Stimulated activated CD4-positive, alpha-beta T cell treated with anti-CD3 and anti-CD28 coated beads, Interleukin-2, amount 100 ng/mL, for 48 hours (primary cell): ENCODE measurements around the gene USH1C.
A peak's percentile ranks its signal among the peaks of the same experiment; 100 is the strongest.

Source experiments
- DNase-seq, 2 donors: peaks; one replicate each; pipeline ENCODE4 v3.0.0-alpha.2; 2020

Gene USH1C

GRCh38 chr11:17543574-17544180 is 539 bp downstream of the USH1C start:
- DNase-seq, result no peak

- no peak for DNase-seq
Observed at GRCh38 chr11:17543041-17543440, 1.2 kb downstream of the USH1C start.

GRCh38 chr11:17542249-17542648 is 2.0 kb downstream of the USH1C start:
- no peak for DNase-seq

DNA sequence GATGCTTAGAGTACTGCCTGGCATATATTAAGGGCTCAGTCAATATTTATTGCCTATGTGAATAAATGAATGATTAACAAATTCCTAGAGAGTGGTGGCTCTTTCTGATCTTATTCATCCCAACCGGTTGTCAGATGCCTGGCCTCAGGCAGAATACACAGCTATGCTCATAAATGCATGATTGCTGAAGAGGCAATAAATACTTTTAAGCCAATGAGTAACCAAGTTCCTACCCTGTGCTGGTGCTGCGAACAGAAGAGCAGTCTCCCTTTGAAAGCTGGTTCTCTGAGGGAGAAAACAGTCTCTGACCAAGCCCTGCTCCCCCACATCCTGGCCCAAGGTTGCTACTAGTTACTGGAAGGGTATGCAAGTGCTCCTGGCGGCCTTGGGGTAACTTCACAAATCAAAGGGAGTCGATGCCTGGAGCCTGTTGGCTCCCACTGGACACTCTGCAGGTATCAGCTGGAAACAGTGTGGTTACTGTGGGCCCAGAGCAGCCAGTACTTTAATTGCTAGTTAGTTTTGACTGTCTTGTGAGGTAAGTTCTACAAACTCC is 2.8 kb downstream of the USH1C start:
- DNase-seq, result no peak

DNA sequence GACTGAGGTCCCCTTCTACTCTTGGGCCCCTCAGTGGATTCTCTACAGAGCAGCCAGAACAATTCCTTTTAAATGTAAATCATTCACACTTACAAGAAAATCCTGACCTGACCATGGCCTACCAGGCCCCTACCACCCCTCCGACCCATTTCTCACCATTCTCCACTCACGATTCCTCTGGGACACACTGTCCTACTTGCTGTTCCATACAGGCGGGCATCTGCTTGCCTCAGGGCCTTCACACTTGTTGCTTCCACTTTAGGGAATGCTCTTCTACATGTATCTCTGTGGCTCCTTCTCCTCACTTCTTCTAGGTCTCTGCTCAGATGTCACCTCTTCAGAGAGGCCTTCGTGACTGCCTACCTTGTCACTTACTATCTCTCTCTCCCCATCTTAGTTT is 3.4 kb downstream of the USH1C start:
- DNase-seq, result no peak

DNA sequence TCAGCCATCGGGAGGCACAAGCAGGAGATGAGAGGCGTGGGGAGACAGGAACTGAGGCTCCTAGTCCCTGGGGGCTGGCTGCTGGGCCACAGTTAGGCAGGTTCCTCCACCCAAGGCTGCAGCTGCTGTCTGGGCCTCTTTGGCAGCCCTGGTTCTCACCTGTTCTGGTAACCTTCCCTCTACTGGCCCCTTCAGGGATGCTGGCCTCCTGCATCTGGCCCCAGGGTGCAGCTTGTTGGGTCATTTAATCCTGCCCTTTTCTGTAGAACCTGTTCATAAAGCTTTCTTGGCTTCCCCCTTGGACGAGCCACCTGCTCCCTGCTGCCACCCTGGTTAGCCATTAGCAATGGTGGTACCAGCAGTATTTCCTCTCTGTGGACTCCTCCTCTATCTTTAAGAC is 5.5 kb downstream of the USH1C start:
- no peak for DNase-seq

- DNase-seq, result no peak
Observed at GRCh38 chr11:17538054-17538453, 6.2 kb downstream of the USH1C start.

DNA sequence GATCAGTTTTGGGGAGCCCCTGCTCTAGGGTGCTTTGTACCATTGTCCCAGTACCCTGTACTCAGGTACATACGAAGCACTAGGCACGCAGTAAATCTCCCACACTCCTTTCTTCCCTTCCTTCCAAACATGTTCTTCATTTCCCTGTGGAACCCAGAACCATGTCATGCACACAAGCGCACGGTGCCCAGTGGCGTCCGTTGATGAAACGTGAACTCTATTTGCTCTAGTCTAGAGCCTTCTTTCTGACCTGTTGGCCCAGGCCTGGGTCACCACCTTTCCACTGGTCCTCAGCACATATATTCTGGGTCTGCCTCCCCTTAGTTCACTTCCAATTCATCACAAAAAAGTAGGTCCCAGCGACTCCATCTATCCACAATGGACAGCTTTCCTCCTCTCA is 7.0 kb downstream of the USH1C start:
- DNase-seq, result no peak

DNA sequence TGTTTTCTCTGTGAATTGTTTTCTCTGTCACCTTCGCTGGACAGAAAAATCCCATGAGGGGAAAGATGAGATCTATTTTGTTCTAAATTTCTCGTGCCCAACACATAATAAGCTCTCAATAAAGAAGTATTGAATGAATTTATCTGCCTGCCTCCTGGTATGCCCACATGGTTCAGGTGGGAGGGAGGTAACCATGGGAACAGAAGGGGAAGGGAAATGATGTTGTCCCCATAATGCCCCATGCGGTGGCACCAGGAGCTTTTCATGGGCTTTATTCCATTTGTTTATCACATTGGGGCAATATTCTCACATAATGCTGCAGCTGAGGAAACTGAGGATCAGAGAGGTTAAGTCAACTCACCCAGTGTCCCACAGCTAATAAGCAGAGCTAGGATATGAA is 8.7 kb downstream of the USH1C start:
- no peak for DNase-seq

GRCh38 chr11:17533778-17534415 is 10.3 kb downstream of the USH1C start:
- no peak for DNase-seq

GRCh38 chr11:17533341-17533740 is 10.9 kb downstream of the USH1C start:
- no peak for DNase-seq

- DNase-seq, result no peak
Observed at GRCh38 chr11:17532784-17533183, 11.4 kb downstream of the USH1C start.

DNA sequence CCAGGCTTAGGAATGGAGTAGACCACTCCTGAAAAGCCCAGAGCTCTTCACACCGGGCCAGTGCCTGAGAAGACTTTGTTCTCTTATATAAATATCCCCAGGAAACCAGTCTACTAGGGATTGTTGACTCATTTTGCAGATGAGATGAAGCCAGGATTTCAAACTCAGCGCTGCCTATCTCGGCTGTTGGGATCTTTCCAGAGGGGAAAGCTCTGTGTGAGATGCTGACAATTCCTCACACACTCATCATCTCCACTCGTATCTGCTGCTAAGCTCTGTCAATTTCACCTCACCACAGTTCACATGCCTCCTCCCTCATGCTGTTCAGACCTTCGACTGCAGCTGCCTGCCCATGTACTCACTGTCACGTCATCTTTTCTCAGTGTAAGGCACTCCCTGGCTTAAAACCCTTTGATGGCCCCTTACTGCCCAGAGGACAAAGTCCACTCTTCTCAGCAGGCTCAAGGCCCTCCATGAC is 12.5 kb downstream of the USH1C start:
- DNase-seq, result no peak

- DNase-seq, result no peak
Observed at GRCh38 chr11:17531071-17531600, 13.1 kb downstream of the USH1C start.

GRCh38 chr11:17529844-17530185 is 14.4 kb downstream of the USH1C start:
- DNase-seq, result no peak

DNA sequence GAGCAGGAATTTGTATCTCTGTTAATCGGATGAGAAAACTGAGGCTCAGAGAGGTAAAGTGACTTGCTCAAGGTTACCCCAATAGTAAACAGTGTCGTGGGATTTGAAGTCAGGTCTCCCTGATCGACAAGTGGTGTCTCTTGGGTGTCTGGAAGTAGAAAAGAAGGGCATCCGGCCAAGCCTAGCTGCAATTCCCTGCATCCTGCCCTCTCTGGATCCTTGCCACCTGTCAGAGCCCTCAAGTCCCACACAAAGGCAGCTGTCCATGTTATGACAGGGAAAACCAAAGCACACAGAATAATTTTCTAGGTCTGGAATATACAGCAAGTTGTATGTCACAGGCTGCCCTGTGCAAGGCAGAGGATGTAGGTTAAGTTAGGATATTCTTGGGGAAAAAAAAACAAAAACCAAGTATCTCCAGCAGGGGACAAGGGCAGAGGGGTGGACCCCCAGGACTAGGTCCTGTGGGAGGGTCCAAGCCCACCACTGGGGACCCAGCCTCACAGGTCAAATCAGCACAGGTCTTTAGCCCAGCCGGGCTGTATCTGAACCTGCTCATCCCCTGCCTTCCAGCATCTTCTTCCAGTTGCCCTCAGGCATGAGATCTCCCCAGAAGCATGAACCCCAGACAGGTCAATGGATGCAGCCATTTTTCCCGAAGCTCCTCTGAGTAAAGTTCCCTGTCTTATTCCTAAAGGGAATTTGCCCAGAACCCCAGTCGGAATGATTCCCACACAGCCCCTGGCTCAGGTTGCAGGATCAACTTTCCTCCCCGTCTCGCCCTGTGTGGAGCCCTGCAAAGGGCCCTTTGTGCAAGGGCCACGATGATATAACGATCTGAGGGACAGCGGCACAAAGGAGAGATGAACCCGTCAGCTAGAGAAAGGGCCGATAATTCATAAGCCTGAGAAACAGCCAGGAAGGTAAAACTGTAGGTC is 15.0 kb downstream of the USH1C start:
- DNase-seq, result no peak

- peak; percentile 46 to 60 for DNase-seq
Observed at GRCh38 chr11:17528181-17528691, 16.0 kb downstream of the USH1C start.

DNA sequence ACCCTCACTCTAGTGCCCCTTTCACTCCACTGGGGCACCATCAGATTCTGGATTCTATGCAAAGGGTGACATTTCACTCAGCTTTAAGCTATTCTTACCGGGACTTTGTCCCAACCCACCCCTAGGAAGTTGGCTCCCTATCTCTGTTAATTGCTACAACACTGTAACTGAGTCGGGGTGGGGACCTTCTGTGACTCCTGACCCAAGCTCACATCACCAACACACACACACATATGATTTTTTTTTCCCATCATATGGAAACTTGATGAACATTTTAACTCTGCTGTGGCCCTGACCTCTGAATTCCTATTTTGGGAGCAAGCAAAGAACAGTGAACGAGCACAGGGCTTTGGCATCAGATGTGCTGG is 16.6 kb downstream of the USH1C start:
- DNase-seq, result no peak

DNA sequence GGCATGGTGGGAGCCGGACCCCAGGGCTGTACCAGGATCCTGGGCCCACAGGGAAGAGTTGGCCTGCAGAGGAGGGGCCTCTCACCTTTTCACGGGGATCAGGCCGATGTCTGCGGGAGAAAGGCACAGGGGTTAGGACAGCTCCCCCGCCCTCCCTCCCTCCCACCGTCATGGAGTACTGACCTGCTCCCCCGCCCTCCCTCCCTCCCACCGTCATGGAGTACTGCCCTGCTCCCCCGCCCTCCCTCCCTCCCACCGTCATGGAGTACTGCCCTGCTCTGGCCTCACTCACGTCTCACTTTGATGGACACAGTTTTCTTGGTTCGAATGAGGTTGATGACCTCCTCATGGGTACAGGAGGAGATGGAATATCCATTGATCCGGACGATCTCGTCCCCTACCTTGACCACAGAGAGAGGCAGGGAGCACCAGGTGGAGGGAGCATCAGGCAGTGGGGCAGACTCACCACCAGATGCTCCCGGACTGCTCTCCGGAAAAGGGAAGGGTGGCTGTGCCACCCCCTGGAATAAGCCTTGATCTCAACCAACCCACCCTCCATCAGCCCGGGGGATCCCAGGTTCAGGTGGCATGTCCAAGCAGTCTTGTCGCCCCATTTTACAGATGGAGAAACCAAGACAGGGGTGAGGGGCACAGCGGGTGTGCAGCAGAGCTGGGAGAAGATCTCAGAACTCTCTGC is 17.1 kb downstream of the USH1C start:
- DNase-seq, result no peak

DNA sequence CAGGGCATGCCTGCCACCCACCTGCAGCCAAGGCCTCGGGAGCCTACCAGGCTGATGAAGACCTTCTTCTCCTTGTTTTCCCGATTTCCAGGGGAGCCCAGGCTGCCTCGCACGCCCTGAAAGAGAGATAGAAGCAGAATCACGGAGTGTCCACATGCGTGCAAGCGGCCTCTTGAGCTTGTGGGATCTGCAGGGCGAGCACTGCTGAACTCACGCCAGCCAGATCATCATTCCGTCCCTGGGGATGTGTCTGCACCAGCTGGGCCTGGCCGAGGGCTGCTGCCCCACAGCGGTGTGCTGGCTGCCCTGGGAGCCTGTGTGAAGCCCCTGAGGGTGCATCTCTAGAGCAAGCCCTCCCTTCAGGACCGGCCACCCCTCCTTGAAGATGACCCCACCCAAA is 17.9 kb downstream of the USH1C start:
- no peak for DNase-seq

DNA sequence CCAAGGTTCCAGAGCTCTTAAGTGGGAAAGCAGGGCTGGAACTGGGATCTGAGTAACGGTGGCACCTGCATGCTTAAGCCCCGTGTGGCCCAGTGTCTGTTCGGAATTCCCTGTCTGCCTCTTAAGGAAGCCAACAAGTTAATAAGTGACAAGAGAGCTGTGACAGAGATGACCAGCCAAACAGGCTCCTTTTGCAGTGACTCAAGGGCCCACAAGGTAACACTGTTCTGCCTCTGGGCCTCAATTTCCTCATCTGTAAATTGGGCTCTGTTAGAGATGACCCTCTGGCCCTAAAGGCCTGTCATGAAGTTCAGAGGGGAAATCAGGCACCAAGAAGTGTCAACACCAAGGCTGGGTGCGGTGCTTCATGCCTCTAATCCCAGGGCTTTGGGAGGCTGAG is 18.6 kb downstream of the USH1C start:
- DNase-seq, result no peak

- no peak for DNase-seq
Observed at GRCh38 chr11:17524221-17524620, 20.0 kb downstream of the USH1C start.

DNA sequence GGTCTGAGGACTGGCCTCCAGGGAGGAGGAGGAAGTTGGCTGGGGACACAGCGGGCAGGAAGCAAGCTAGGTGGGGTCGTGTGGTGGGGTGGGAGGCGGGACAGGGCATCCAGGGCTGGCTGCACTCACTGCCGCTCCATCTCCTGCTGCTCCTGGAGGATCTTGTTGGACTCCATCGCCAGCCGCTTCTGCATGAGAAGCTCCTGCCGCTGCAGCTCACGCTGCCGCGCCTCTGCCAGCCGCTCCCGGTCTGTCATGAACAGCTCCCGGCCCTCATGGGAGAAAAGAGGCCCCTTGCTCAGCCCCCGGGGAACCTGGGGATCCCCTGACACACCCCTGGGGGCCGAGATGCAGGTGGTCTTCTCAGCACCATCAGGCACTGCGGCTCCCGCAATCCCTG is 21.6 kb downstream of the USH1C start:
- DNase-seq, result no peak
